ENCODE data around the gene WNT7B. TPM values are rescaled to one million over a fixed set of nuclear protein-coding genes. Genes with fewer than 3 reads are reported as not detected.

The WNT7B gene
- total RNA-seq, 1 experiment from 2014 or later, result 0.33 TPM

DNA sequence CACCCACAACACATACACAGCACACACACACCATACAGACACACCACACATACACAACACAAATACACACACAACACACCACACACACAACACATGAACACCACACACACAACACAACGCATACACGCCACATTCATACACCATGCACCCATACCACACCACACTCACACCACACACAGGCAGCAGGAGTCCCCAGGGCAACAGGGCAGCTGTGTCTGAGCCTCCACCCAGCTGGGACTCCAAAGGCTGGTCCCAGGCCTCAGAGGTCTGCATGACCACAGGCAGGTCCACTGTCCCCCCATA, 3.3 kb upstream of the WNT7B start:
- ATAC-seq (no peak), DNase-seq (ENCODE audit: low spot score) (no peak)
- H3K27me3 Mint-ChIP-seq (ENCODE audit: low read depth), result peaks cover 30% of the 10 kb centered on the region
- H3K4me3 Mint-ChIP-seq, result no peak overlapping the region
- H3K36me3 Mint-ChIP-seq, result no peaks in the 10 kb centered on the region
- TF ChIP-seq TCF7 (CRISPR knock-in tag; IDR thresholded peaks at IDR 0.05; ENCODE audit: low read depth), result no peak
- no peak for TF ChIP-seq ZNF425 (CRISPR knock-in tag; conservative IDR thresholded peaks at IDR 0.05)
- TF ChIP-seq ZNF317 (CRISPR knock-in tag; IDR thresholded peaks at IDR 0.05; ENCODE audit: borderline replicate concordance, low read depth), result no peak
- TF ChIP-seq ATF2 (CRISPR knock-in tag; IDR thresholded peaks at IDR 0.05; ENCODE audit: borderline replicate concordance, low read depth), result no peak
- no peak for TF ChIP-seq GABPB1 (CRISPR knock-in tag; IDR thresholded peaks at IDR 0.05)
- no peak for TF ChIP-seq CBFB (CRISPR knock-in tag; IDR thresholded peaks at IDR 0.05; ENCODE audit: low read depth)
- no peak for TF ChIP-seq KAT7 (CRISPR knock-in tag; IDR thresholded peaks at IDR 0.05; ENCODE audit: borderline replicate concordance)
- TF ChIP-seq ESRRA (CRISPR knock-in tag; IDR thresholded peaks at IDR 0.05; ENCODE audit: borderline replicate concordance), result no peak
- TF ChIP-seq ZNF219 (CRISPR knock-in tag; IDR thresholded peaks at IDR 0.05; ENCODE audit: borderline replicate concordance), result no peak
- TF ChIP-seq STAT6 (CRISPR knock-in tag; conservative IDR thresholded peaks at IDR 0.05; ENCODE audit: low read depth), result no peak
- TF ChIP-seq, protein P1, sequence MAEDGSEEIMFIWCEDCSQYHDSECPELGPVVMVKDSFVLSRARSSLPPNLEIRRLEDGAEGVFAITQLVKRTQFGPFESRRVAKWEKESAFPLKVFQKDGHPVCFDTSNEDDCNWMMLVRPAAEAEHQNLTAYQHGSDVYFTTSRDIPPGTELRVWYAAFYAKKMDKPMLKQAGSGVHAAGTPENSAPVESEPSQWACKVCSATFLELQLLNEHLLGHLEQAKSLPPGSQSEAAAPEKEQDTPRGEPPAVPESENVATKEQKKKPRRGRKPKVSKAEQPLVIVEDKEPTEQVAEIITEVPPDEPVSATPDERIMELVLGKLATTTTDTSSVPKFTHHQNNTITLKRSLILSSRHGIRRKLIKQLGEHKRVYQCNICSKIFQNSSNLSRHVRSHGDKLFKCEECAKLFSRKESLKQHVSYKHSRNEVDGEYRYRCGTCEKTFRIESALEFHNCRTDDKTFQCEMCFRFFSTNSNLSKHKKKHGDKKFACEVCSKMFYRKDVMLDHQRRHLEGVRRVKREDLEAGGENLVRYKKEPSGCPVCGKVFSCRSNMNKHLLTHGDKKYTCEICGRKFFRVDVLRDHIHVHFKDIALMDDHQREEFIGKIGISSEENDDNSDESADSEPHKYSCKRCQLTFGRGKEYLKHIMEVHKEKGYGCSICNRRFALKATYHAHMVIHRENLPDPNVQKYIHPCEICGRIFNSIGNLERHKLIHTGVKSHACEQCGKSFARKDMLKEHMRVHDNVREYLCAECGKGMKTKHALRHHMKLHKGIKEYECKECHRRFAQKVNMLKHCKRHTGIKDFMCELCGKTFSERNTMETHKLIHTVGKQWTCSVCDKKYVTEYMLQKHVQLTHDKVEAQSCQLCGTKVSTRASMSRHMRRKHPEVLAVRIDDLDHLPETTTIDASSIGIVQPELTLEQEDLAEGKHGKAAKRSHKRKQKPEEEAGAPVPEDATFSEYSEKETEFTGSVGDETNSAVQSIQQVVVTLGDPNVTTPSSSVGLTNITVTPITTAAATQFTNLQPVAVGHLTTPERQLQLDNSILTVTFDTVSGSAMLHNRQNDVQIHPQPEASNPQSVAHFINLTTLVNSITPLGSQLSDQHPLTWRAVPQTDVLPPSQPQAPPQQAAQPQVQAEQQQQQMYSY (CRISPR knock-in tag; IDR thresholded peaks at IDR 0.05), result no peak
- no peak for TF ChIP-seq JAZF1 (CRISPR knock-in tag; IDR thresholded peaks at IDR 0.05)
- no peak for TF ChIP-seq NR2C2 (CRISPR knock-in tag; IDR thresholded peaks at IDR 0.05)
- TF ChIP-seq ZNF671 (CRISPR knock-in tag; IDR thresholded peaks at IDR 0.05), result no peak
- no peak for TF ChIP-seq HMGXB4 (CRISPR knock-in tag; IDR thresholded peaks at IDR 0.05)
- TF ChIP-seq, protein P2, sequence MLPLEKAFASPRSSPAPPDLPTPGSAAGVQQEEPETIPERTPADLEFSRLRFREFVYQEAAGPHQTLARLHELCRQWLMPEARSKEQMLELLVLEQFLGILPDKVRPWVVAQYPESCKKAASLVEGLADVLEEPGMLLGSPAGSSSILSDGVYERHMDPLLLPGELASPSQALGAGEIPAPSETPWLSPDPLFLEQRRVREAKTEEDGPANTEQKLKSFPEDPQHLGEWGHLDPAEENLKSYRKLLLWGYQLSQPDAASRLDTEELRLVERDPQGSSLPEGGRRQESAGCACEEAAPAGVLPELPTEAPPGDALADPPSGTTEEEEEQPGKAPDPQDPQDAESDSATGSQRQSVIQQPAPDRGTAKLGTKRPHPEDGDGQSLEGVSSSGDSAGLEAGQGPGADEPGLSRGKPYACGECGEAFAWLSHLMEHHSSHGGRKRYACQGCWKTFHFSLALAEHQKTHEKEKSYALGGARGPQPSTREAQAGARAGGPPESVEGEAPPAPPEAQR (CRISPR knock-in tag; IDR thresholded peaks at IDR 0.05), result no peak
- no peak for TF ChIP-seq NR3C1 (CRISPR knock-in tag; conservative IDR thresholded peaks at IDR 0.05; ENCODE audit: low read depth)
- ChIA-PET CTCF (no interaction called here), POLR2A (no interaction called here)
- peaks cover 6% of the 10 kb centered on the region for H3K4me1 Mint-ChIP-seq
- H3K27ac Mint-ChIP-seq, result no peak overlapping the region
- H3K9me3 Mint-ChIP-seq, result peaks cover 5% of the 10 kb centered on the region; the same call in 1 of the 2 replicates
